GM18867 (cell line): ENCODE results near the gene SLC16A3.
A peak's percentile ranks its signal among the peaks of the same experiment; 100 is the strongest.
"Not testable (repeated sequence)": the region's sequence is repeated elsewhere in the genome, so short reads cannot be mapped to it uniquely, and the experiment has no call there.

Experiments used
- ATAC-seq: cut with Tn5 transposase; IDR thresholded peaks from one replicate; pipeline ENCODE4 v1.9.1; 2021; ENCODE audit warnings: mild to moderate bottlenecking, moderate library complexity; ENCODE audit not compliant: unreplicated experiment

SLC16A3 gene

GRCh38 chr17:82203920-82204319 is 24.9 kb upstream of the SLC16A3 start:
- no peak for ATAC-seq

GRCh38 chr17:82204831-82205719 is 23.8 kb upstream of the SLC16A3 start:
- ATAC-seq: no peak

- ATAC-seq: peak; percentile 73
These were observed 22.9 kb upstream of the SLC16A3 start for GRCh38 chr17:82205720-82206508.

- ATAC-seq: not testable (repeated sequence)
These were observed 18.2 kb upstream of the SLC16A3 start for GRCh38 chr17:82210655-82211054.

- ATAC-seq: peak; percentile 68
These were observed 16.3 kb upstream of the SLC16A3 start, which contains the start of gene CCDC57 for GRCh38 chr17:82212331-82213250. Gene CCDC57 (minus strand): TSS chr17:82212842. CDS start chr17:82201944, 10,898 bp downstream.

- peak; percentile 7 for ATAC-seq
These were observed 15.4 kb upstream of the SLC16A3 start for GRCh38 chr17:82213251-82214011.

GRCh38 chr17:82214012-82214628 is 14.7 kb upstream of the SLC16A3 start:
- ATAC-seq: no peak

GRCh38 chr17:82215095-82215971 is 13.5 kb upstream of the SLC16A3 start:
- ATAC-seq: no peak

GRCh38 chr17:82215972-82216300 is 12.9 kb upstream of the SLC16A3 start:
- no peak for ATAC-seq

- peak; percentile 39 for ATAC-seq
These were observed 12.3 kb upstream of the SLC16A3 start for GRCh38 chr17:82216301-82217119.

- ATAC-seq: no peak
These were observed 11.7 kb upstream of the SLC16A3 start for GRCh38 chr17:82217120-82217529.

- ATAC-seq: no peak
These were observed 11.2 kb upstream of the SLC16A3 start for GRCh38 chr17:82217530-82218204.

GRCh38 chr17:82218349-82219075 is 10.3 kb upstream of the SLC16A3 start:
- no peak for ATAC-seq

GRCh38 chr17:82219083-82219482 is 9.8 kb upstream of the SLC16A3 start:
- no peak for ATAC-seq

GRCh38 chr17:82219753-82220709 is 8.8 kb upstream of the SLC16A3 start:
- no peak for ATAC-seq
